ENCODE results near the gene SPAG6. TPM values are rescaled to one million over a fixed set of nuclear protein-coding genes. Genes with fewer than 3 reads are reported as not detected.

The SPAG6 gene
- total and polyA plus RNA-seq, 2 of the 8 experiments (the other 6 are each of a cell fraction or from before 2014, with no cell fraction given) = 0.14 TPM; not detected in 1

DNA sequence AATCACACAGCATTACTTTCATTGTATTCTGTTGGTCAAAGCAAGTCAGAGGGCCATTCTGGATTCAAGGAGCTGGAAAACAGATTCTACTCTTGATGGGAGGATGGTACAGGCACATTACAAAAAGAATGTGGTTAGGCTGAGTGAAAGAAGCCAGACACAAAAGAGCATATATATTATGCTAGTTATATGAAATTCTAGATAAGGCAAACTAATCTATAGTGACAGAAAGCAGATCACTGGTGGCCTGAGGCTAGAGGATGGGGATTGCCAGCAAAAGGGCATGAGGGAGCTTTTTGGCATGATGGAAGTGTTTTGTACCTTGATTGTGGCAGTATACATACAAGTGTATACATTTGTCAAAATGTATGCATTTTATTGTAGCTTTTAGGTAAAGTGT, 96.8 kb downstream of the SPAG6 start (continued):
- no peak for TF ChIP-seq RBBP5 (IDR thresholded peaks at IDR 0.05; ENCODE audit: borderline replicate concordance, low read depth, low read length)
- TF ChIP-seq SAP30 (IDR thresholded peaks at IDR 0.05; ENCODE audit: insufficient read depth, insufficient replicate concordance, low read length) = no peak
- no peak for TF ChIP-seq SIX5 (IDR thresholded peaks at IDR 0.05; ENCODE audit: low read depth, low read length)

Data from H1 (cell line).